Fibroblast of lung (primary cell): ENCODE results near the gene ANKS1B. TPM values are rescaled to one million over a fixed set of nuclear protein-coding genes. Genes with fewer than 3 reads are reported as not detected.

Source experiments
- DNase-seq, 2 donors: peaks; one replicate each; pipeline versions ENCODE4 v3.0.0 to v3.0.0-alpha.2; 2010; ENCODE audit warnings: low read depth in 2 of 2
- H2AFZ ChIP-seq: 2 replicates; pipeline ENCODE4 v1.5.1; 2012; ENCODE audit warnings: low read length, control low read depth, inconsistent platforms
- H3K27ac ChIP-seq: 2 replicates; pipeline ENCODE4 v1.5.1; 2011; ENCODE audit warnings: low read length, control low read depth; ENCODE audit not compliant: insufficient read depth
- H3K27me3 ChIP-seq: 2 replicates; pipeline ENCODE4 v1.5.1; 2011; ENCODE audit warnings: mild to moderate bottlenecking, low read length; ENCODE audit not compliant: control insufficient read depth, insufficient read depth
- H3K36me3 ChIP-seq: 2 replicates; pipeline ENCODE4 v1.5.1; 2011; ENCODE audit warnings: low read length; ENCODE audit not compliant: control insufficient read depth, insufficient read depth
- H3K4me1 ChIP-seq: 2 replicates; pipeline ENCODE4 v1.5.1; 2011; ENCODE audit warnings: low read length; ENCODE audit not compliant: control insufficient read depth, insufficient read depth; ENCODE audit errors: extremely low read depth
- H3K4me2 ChIP-seq: 2 replicates; pipeline ENCODE4 v1.5.1; 2011; ENCODE audit warnings: low read length, control low read depth; ENCODE audit not compliant: insufficient read depth; ENCODE audit errors: extremely low read depth
- H3K4me3 ChIP-seq, 4 experiments: fragments of 200-600 bp in 1 of 4; sonication (generic) in 1 of 4; replicated peaks in 1 of 4; 2 replicates each; pipeline ENCODE4 v1.5.1; 2011 to 2016; ENCODE audit warnings: low read length in 4 of 4, low read depth in 3 of 4, mild to moderate bottlenecking in 3 of 4, control low read depth in 2 of 4, inconsistent platforms in 1 of 4, mixed read lengths in 1 of 4; ENCODE audit not compliant: insufficient read depth in 1 of 4; ENCODE audit errors: control extremely low read depth in 1 of 4
- H3K79me2 ChIP-seq: 2 replicates; pipeline ENCODE4 v1.5.1; 2012; ENCODE audit warnings: mild to moderate bottlenecking, low read length, inconsistent platforms; ENCODE audit not compliant: control insufficient read depth, insufficient read depth
- H3K9ac ChIP-seq: 2 replicates; pipeline ENCODE4 v1.5.1; 2011; ENCODE audit warnings: mild to moderate bottlenecking, low read length, control low read depth; ENCODE audit not compliant: insufficient read depth
- H3K9me3 ChIP-seq: 2 replicates; pipeline ENCODE4 v1.5.1; 2012; ENCODE audit warnings: low read depth, low read length; ENCODE audit not compliant: control insufficient read depth, insufficient read depth
- H4K20me1 ChIP-seq: 2 replicates; pipeline ENCODE4 v1.5.1; 2011; ENCODE audit warnings: low read length; ENCODE audit not compliant: control insufficient read depth, insufficient read depth; ENCODE audit errors: extremely low read depth
- CTCF ChIP-seq, 2 donors: IDR thresholded peaks in 1 of 2; conservative IDR thresholded peaks in 1 of 2; 1 replicate in 1 of 2; 2 replicates in 1 of 2; pipeline ENCODE4 v1.5.1; 2011 to 2012; ENCODE audit warnings: low read length in 2 of 2, control low read depth in 1 of 2, inconsistent platforms in 1 of 2, low read depth in 1 of 2, mild to moderate bottlenecking in 1 of 2
- EZH2 ChIP-seq: IDR thresholded peaks from 2 replicates; pipeline ENCODE4 v1.5.1; 2012; ENCODE audit warnings: low read length, control low read depth, mild to moderate bottlenecking; ENCODE audit errors: missing control alignments
- polyA plus RNA-seq, 2 donors: library from polyadenylated mRNA; depleted of rRNA in 1 of 2; stranded (reverse) in 1 of 2; unstranded in 1 of 2; fragments of >200 nt; gene quantifications; 2 replicates each; pipeline ENCODE4 v1.2.1, GENCODE V29; 2011 to 2012; ENCODE audit warnings: missing spikeins in 1 of 2
- total RNA-seq: library from RNA; depleted of rRNA; stranded (reverse); fragments of >200 nt; gene quantifications from 2 replicates; pipeline ENCODE4 v1.2.1, GENCODE V29; 2014

Gene ANKS1B
- total and polyA plus RNA-seq, 2 donors (not counting 1 experiment from before 2014, with no cell fraction given), result 0.11 to 0.83 TPM

- H3K4me1 ChIP-seq, result no peaks in the 10 kb centered on the region
- TF ChIP-seq CTCF (conservative IDR thresholded peaks at IDR 0.05 in 1 of 2, IDR thresholded peaks at IDR 0.05 in 1 of 2; ENCODE audit: low read depth in 1 of 2, low read length in 2 of 2), result no peak
- TF ChIP-seq EZH2, result no peak
Measured at GRCh38 chr12:98974767-98975381, 1009.9 kb downstream of the ANKS1B start.

GRCh38 chr12:98973395-98973794 lies 1011.3 kb downstream of the ANKS1B start:
- Histone ChIP-seq H2AFZ (no peak overlapping the region), H3K9me3 (no peaks in the 10 kb centered on the region), H3K79me2 (no peaks in the 10 kb centered on the region), H4K20me1 (no peaks in the 10 kb centered on the region), H3K9ac (no peak overlapping the region), H3K4me3 (no peak overlapping the region), H3K36me3 (no peaks in the 10 kb centered on the region), H3K27ac (no peak overlapping the region), H3K4me1 (no peaks in the 10 kb centered on the region), H3K4me2 (no peak overlapping the region), H3K27me3 (no peaks in the 10 kb centered on the region)
- no peak for TF ChIP-seq CTCF (conservative IDR thresholded peaks at IDR 0.05 in 1 of 2, IDR thresholded peaks at IDR 0.05 in 1 of 2; ENCODE audit: low read depth in 1 of 2, low read length in 2 of 2)
- TF ChIP-seq EZH2, result no peak
- DNase-seq, result peak; percentile 20 to 42

More at GRCh38 chr12:98974767-98975381, 1009.9 kb downstream of the ANKS1B start:
- Histone ChIP-seq H3K27me3 (no peaks in the 10 kb centered on the region), H3K4me3 (no peak overlapping the region), H3K79me2 (no peaks in the 10 kb centered on the region), H4K20me1 (no peaks in the 10 kb centered on the region), H3K9ac (no peak overlapping the region), H3K9me3 (no peaks in the 10 kb centered on the region), H2AFZ (no peak overlapping the region), H3K36me3 (no peaks in the 10 kb centered on the region), H3K4me2 (no peak overlapping the region), H3K27ac (no peak overlapping the region)
- no peak for DNase-seq

- H3K9ac ChIP-seq, result no peak overlapping the region
- H3K4me2 ChIP-seq, result no peak overlapping the region
- H2AFZ ChIP-seq, result no peak overlapping the region
- H3K27me3 ChIP-seq, result no peaks in the 10 kb centered on the region
- H3K9me3 ChIP-seq, result no peaks in the 10 kb centered on the region
- H3K79me2 ChIP-seq, result no peaks in the 10 kb centered on the region
- H4K20me1 ChIP-seq, result no peaks in the 10 kb centered on the region
- H3K4me3 ChIP-seq, result no peak overlapping the region
- no peaks in the 10 kb centered on the region for H3K4me1 ChIP-seq
- H3K36me3 ChIP-seq, result no peaks in the 10 kb centered on the region
- no peak for DNase-seq
- no peak overlapping the region for H3K27ac ChIP-seq
- TF ChIP-seq CTCF (conservative IDR thresholded peaks at IDR 0.05 in 1 of 2, IDR thresholded peaks at IDR 0.05 in 1 of 2; ENCODE audit: low read depth in 1 of 2, low read length in 2 of 2) (no peak), EZH2 (no peak)
Measured at GRCh38 chr12:98970950-98971349, 1013.8 kb downstream of the ANKS1B start.
